ENCODE data around the gene PIK3C2A. TPM values are rescaled to one million over a fixed set of nuclear protein-coding genes. Genes with fewer than 3 reads are reported as not detected.

PIK3C2A gene
- total and polyA plus RNA-seq, 9 donors, result 12.0 to 66.1 (median 53.9) TPM

GRCh38 chr11:17224727-17225126, 16.9 kb upstream of the PIK3C2A start:
- intact Hi-C loops (cut with DNase I), result no loop called here
- 82 to 86% (median 86%) methylated on average over 2 of the region's 2 CpGs for WGBS, 3 donors
- TF ChIP-seq, protein P1, sequence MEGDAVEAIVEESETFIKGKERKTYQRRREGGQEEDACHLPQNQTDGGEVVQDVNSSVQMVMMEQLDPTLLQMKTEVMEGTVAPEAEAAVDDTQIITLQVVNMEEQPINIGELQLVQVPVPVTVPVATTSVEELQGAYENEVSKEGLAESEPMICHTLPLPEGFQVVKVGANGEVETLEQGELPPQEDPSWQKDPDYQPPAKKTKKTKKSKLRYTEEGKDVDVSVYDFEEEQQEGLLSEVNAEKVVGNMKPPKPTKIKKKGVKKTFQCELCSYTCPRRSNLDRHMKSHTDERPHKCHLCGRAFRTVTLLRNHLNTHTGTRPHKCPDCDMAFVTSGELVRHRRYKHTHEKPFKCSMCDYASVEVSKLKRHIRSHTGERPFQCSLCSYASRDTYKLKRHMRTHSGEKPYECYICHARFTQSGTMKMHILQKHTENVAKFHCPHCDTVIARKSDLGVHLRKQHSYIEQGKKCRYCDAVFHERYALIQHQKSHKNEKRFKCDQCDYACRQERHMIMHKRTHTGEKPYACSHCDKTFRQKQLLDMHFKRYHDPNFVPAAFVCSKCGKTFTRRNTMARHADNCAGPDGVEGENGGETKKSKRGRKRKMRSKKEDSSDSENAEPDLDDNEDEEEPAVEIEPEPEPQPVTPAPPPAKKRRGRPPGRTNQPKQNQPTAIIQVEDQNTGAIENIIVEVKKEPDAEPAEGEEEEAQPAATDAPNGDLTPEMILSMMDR (IDR thresholded peaks at IDR 0.05), result no peak
- TF ChIP-seq EP300 (IDR thresholded peaks at IDR 0.05) (no peak), POLR2A (IDR thresholded peaks at IDR 0.05) (no peak)
- Histone ChIP-seq H3K27ac (no peak overlapping the region), H3K4me1 (ENCODE audit: insufficient read depth) (no peaks in the 10 kb centered on the region), H3K9me3 (no peaks in the 10 kb centered on the region), H3K27me3 (no peaks in the 10 kb centered on the region), H3K4me3 (no peak overlapping the region), H3K36me3 (no peaks in the 10 kb centered on the region)
- no peak for DNase-seq

- Histone ChIP-seq H3K9me3 (no peaks in the 10 kb centered on the region), H3K27me3 (no peaks in the 10 kb centered on the region), H3K4me3 (no peak overlapping the region), H3K36me3 (no peaks in the 10 kb centered on the region), H3K4me1 (ENCODE audit: insufficient read depth) (no peaks in the 10 kb centered on the region), H3K27ac (no peak overlapping the region)
- DNase-seq, result no peak
- intact Hi-C loops (cut with DNase I), result no loop called here
- WGBS, 3 donors, result 97 to 100% (median 100%) methylated on average over 1 of the region's 1 CpG
- no peak for TF ChIP-seq EP300 (IDR thresholded peaks at IDR 0.05)
- TF ChIP-seq, protein P1 (IDR thresholded peaks at IDR 0.05), result no peak
- no peak for TF ChIP-seq POLR2A (IDR thresholded peaks at IDR 0.05)
These were observed 14.2 kb upstream of the PIK3C2A start for GRCh38 chr11:17221968-17222367.

DNA sequence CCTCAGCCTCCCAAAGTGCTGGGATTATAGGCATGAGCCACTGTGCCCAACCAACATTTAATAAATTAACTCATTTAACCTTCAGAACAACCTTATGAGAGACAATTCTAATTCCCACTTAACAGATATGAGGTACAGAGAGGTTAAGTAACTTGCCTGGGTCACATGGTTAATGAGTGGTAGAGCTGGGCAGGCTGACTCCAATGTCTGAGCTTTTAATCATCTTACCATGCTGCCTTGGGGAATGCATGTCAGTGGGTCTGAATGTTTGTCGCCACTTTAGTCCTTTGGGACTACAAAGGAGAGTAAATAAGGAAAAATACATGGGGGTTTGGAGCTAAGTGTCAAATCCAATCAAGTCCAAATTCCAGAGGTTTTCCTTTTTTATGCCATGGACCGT, 11.2 kb upstream of the PIK3C2A start:
- Histone ChIP-seq H3K4me1 (ENCODE audit: insufficient read depth) (no peaks in the 10 kb centered on the region), H3K36me3 (no peaks in the 10 kb centered on the region), H3K9me3 (no peaks in the 10 kb centered on the region), H3K27ac (no peak overlapping the region), H3K4me3 (no peak overlapping the region), H3K27me3 (no peaks in the 10 kb centered on the region)
- 89 to 93% (median 91%) methylated on average over 2 of the region's 2 CpGs for WGBS, 3 donors
- TF ChIP-seq POLR2A (IDR thresholded peaks at IDR 0.05), result no peak
- no peak for DNase-seq
- intact Hi-C loops (cut with DNase I), result no loop called here

GRCh38 chr11:17218403-17218802, 10.6 kb upstream of the PIK3C2A start:
- H3K27ac ChIP-seq, result no peak overlapping the region
- no peaks in the 10 kb centered on the region for H3K27me3 ChIP-seq
- intact Hi-C loops (cut with DNase I), result no loop called here
- DNase-seq, result no peak
- H3K36me3 ChIP-seq, result no peaks in the 10 kb centered on the region
- no peaks in the 10 kb centered on the region for H3K4me1 ChIP-seq (ENCODE audit: insufficient read depth)
- TF ChIP-seq POLR2A (IDR thresholded peaks at IDR 0.05) (no peak), EP300 (IDR thresholded peaks at IDR 0.05) (no peak)
- TF ChIP-seq, protein P1 (IDR thresholded peaks at IDR 0.05), result no peak
- no peaks in the 10 kb centered on the region for H3K9me3 ChIP-seq
- no peak overlapping the region for H3K4me3 ChIP-seq

DNA sequence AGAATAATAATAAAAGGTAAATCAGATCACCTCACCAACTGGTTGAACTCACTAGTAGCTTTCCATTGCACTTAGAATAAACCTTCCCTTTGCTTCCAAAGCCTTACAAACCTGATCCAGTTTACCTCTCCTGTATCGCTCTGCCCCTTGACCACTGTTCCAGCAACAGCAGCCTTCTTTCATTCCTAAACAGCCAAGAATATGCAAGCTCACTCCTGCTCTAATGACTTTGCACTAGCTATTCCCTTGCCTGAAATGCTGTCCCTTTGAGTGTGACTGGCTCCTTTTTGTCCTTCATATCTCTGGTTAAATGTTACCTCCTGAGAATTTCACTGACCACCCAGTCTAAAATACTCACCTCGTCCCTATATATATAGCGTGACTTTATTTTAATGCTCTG, 9.6 kb upstream of the PIK3C2A start:
- intact Hi-C loops (cut with DNase I), result no loop called here
- WGBS, 3 donors, result 92 to 96% (median 93%) methylated on average over 3 of the region's 3 CpGs
- TF ChIP-seq, protein P1 (IDR thresholded peaks at IDR 0.05), result no peak
- TF ChIP-seq POLR2A (IDR thresholded peaks at IDR 0.05), result no peak
- TF ChIP-seq EP300 (IDR thresholded peaks at IDR 0.05), result no peak
- Histone ChIP-seq H3K27me3 (no peaks in the 10 kb centered on the region), H3K4me1 (ENCODE audit: insufficient read depth) (no peaks in the 10 kb centered on the region), H3K36me3 (no peaks in the 10 kb centered on the region), H3K27ac (no peak overlapping the region), H3K4me3 (no peak overlapping the region), H3K9me3 (no peaks in the 10 kb centered on the region)
- no peak for DNase-seq
